ENCODE data around the gene NTSR2. TPM values are rescaled to one million over a fixed set of nuclear protein-coding genes. Genes with fewer than 3 reads are reported as not detected.

NTSR2 gene
- polyA plus RNA-seq, 2 of the 4 experiments (the other 2 are of a cell fraction), result not detected

DNA sequence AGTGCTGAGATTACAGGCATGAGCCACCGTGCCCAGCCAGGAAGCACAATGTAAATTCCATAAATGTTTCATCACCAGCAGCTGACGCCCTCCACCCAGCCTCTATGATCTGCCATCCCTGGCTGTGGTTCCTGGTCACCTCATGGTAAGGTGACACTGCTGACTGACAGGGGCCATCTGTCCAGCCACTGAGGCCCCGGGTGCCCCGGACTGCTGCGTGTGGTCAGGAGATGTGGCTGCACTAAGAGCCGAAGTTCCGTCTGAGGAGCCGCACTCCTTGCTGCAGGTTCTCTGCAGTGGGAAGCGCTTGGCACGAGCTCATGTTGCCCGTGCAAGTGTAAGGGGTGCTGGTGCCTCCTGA lies 10.9 kb downstream of the NTSR2 start:
- H3K9me3 ChIP-seq, result peaks cover 27% of the 10 kb centered on the region
- H3K4me2 ChIP-seq, result no peak overlapping the region
- no peak overlapping the region for H3K27ac ChIP-seq
- DNase-seq (ENCODE audit: low read depth in 1 of 2, low spot score in 1 of 2) (no peak), FAIRE-seq (no peak), ATAC-seq (peak in 1 of 2 experiments; percentile 8; a peak in 2 of 6 replicates)
- TF ChIP-seq, protein P1, sequence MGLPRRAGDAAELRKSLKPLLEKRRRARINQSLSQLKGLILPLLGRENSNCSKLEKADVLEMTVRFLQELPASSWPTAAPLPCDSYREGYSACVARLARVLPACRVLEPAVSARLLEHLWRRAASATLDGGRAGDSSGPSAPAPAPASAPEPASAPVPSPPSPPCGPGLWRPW (IDR thresholded peaks at IDR 0.05), result no peak
- no peak for TF ChIP-seq HDAC2 (IDR thresholded peaks at IDR 0.05)
- TF ChIP-seq REST (IDR thresholded peaks at IDR 0.05), result no peak
- TF ChIP-seq, protein P2, sequence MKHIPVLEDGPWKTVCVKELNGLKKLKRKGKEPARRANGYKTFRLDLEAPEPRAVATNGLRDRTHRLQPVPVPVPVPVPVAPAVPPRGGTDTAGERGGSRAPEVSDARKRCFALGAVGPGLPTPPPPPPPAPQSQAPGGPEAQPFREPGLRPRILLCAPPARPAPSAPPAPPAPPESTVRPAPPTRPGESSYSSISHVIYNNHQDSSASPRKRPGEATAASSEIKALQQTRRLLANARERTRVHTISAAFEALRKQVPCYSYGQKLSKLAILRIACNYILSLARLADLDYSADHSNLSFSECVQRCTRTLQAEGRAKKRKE (CRISPR knock-in tag; IDR thresholded peaks at IDR 0.05; ENCODE audit: low read depth), result no peak
- no peak for TF ChIP-seq ZSCAN20 (CRISPR knock-in tag; IDR thresholded peaks at IDR 0.05)
- no peak for TF ChIP-seq PBX3 (IDR thresholded peaks at IDR 0.05)
- no peak for TF ChIP-seq HOXB13 (CRISPR knock-in tag; IDR thresholded peaks at IDR 0.05; ENCODE audit: low read depth)
- no peak for TF ChIP-seq TFCP2L1 (CRISPR knock-in tag; IDR thresholded peaks at IDR 0.05)
- no peak for TF ChIP-seq SREBF2 (IDR thresholded peaks at IDR 0.05)
- TF ChIP-seq EHMT2 (IDR thresholded peaks at IDR 0.05; ENCODE audit: low read depth), result no peak
- ChIA-PET CTCF (interaction anchor here (1.8 to 1.9 kb wide), 2 partner anchors 23 to 76 kb away, joined by 5 to 6 read pairs; no protein-coding TSS in a partner anchor), POLR2A (no interaction called here)
- WGBS (ENCODE audit: missing lambda C conversion rate), result 41% methylated on average over 11 of the region's 11 CpGs
- no peaks in the 10 kb centered on the region for H3K4me1 ChIP-seq
- no peak overlapping the region for H3K4me3 ChIP-seq

DNA sequence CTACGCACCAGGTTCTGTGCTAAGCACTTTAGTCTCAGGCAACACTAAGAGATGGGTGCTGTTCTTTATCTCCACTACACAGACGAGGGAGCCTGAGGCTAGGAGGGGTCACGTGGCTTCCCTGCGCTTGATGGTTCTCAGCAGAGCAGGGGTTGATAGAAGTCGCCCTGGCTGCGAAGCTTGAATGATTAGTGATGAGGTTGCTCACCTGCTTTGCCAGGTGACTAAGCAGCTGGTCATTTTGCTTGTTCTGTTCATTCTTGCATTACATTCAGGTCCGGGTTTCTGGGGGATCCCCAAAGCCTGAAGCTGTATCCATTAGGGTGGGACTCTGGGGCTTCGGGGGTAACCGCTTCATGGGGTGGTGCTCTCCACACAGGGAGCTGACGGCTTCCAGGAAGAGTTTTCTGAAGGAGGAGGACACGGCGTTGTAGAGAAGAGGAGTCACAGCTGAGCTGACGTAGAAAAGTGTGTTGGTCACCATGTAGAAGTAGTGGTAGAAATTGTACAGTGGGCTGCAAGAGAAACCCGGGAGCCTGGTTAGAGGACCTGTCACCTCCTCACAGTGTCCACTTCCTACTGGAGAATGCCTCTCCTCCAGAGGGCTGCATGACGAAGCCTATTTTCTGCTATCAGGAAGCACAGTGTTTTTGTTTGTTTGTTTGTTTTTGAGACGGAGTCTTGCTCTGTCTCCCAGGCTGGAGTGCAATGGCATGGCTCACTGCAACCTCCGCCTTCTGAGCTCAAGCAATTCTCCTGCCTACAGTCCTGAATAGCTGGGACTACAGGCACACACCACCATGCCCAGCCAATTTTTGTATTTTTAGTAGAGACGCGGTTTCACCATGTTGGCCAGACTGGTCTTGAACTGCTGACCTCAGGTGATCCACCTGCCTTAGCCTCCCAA lies 11.5 kb downstream of the NTSR2 start:
- 33% methylated on average over 19 of the region's 19 CpGs for WGBS (ENCODE audit: missing lambda C conversion rate)
- peak in 1 of 2 experiments; percentile 70; a peak in 3 of 6 replicates for ATAC-seq
- ChIA-PET CTCF (interaction anchor here (0.6 to 1.9 kb wide), 3 partner anchors 23 to 240 kb away, joined by 3 to 6 read pairs (median 5); no protein-coding TSS in a partner anchor), POLR2A (no interaction called here)
- Histone ChIP-seq H3K9me3 (peaks cover 25% of the 10 kb centered on the region), H3K4me3 (no peak overlapping the region), H3K27ac (no peak overlapping the region), H3K4me1 (no peaks in the 10 kb centered on the region), H3K4me2 (no peak overlapping the region)
- TF ChIP-seq RNF2 (IDR thresholded peaks at IDR 0.05; ENCODE audit: borderline replicate concordance, low read depth), result no peak
- TF ChIP-seq TFCP2L1 (CRISPR knock-in tag; IDR thresholded peaks at IDR 0.05), result no peak
- no peak for TF ChIP-seq KDM1A (IDR thresholded peaks at IDR 0.05; ENCODE audit: low read depth)
- TF ChIP-seq TP53 (CRISPR knock-in tag; IDR thresholded peaks at IDR 0.05), result no peak
- no peak for TF ChIP-seq GATA3 (IDR thresholded peaks at IDR 0.05; ENCODE audit: borderline replicate concordance)
- peak in 1 of 2 experiments; percentile 24 for DNase-seq (ENCODE audit: low read depth in 1 of 2, low spot score in 1 of 2)
- no peak for FAIRE-seq

DNA sequence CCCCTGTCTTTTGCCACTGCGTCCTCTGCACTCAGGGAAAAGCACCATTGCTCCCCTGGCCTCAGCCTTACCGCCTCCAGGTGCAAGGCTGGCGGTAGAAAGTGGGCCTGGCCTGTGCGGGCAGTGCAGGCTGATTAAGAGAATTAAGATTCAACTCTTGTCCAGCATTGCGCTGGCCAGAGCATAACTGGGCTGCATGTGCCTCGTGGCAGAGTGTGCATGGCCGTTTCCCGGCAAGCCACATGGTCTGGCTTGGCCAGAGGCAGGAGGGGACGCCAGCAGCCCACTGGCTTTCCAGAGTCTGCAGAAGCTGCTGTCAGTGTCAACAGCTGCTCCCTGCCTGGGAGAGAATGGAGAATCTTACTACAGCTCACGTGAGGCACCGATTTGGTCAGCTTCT lies 12.3 kb downstream of the NTSR2 start:
- ATAC-seq, result no peak
- TF ChIP-seq HDAC2 (IDR thresholded peaks at IDR 0.05) (no peak), JUNB (IDR thresholded peaks at IDR 0.05) (no peak), FOSL2 (IDR thresholded peaks at IDR 0.05) (no peak), FOSL2 (CRISPR knock-in tag; IDR thresholded peaks at IDR 0.05) (no peak), RARB (CRISPR knock-in tag; IDR thresholded peaks at IDR 0.05) (no peak), KDM1A (IDR thresholded peaks at IDR 0.05; ENCODE audit: low read depth) (no peak), POLR2AphosphoS2 (conservative IDR thresholded peaks at IDR 0.05; ENCODE audit: low read length) (no peak), FOXS1 (CRISPR knock-in tag; IDR thresholded peaks at IDR 0.05) (no peak), JUN (IDR thresholded peaks at IDR 0.05) (no peak), CTCF (IDR thresholded peaks at IDR 0.05) (no peak)
- TF ChIP-seq, protein P3, sequence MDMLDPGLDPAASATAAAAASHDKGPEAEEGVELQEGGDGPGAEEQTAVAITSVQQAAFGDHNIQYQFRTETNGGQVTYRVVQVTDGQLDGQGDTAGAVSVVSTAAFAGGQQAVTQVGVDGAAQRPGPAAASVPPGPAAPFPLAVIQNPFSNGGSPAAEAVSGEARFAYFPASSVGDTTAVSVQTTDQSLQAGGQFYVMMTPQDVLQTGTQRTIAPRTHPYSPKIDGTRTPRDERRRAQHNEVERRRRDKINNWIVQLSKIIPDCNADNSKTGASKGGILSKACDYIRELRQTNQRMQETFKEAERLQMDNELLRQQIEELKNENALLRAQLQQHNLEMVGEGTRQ (IDR thresholded peaks at IDR 0.05), result no peak

More for the DNA sequence above, 12.3 kb downstream of the NTSR2 start:
- FAIRE-seq (no peak), DNase-seq (ENCODE audit: low read depth in 1 of 2, low spot score in 1 of 2) (no peak)
- WGBS (ENCODE audit: missing lambda C conversion rate), result 64% methylated on average over 11 of the region's 11 CpGs
- ChIA-PET POLR2A (no interaction called here), CTCF (interaction anchor here (1.9 kb wide), 1 partner anchor 24 kb away, joined by 5 read pairs; no protein-coding TSS in a partner anchor)
- Histone ChIP-seq H3K9me3 (peaks cover 17% of the 10 kb centered on the region), H3K4me1 (no peaks in the 10 kb centered on the region), H3K27ac (no peak overlapping the region), H3K4me2 (no peak overlapping the region), H3K4me3 (no peak overlapping the region)

Data from A549 (cell line).